HG03520 (cell line): ENCODE measurements around the gene CCDC167.

Experiments used
- ATAC-seq: cut with Tn5 transposase; IDR thresholded peaks from one replicate; pipeline ENCODE4 v1.9.1; 2021; ENCODE audit warnings: mild to moderate bottlenecking, moderate library complexity; ENCODE audit not compliant: unreplicated experiment

CCDC167 gene

GRCh38 chr6:37499433-37500293, at the start of gene CCDC167:
Gene CCDC167 (minus strand): TSS chr6:37499893. CDS start chr6:37499863, 30 bp downstream.
- ATAC-seq: peak; percentile 77

- no peak for ATAC-seq
These were observed 49.5 kb upstream of the CCDC167 start for GRCh38 chr6:37549154-37549553.

- no peak for ATAC-seq
These were observed 48.5 kb upstream of the CCDC167 start for GRCh38 chr6:37548067-37548674.

- ATAC-seq: no peak
These were observed 47.9 kb upstream of the CCDC167 start for GRCh38 chr6:37547564-37548061.

- ATAC-seq: no peak
These were observed 46.6 kb upstream of the CCDC167 start for GRCh38 chr6:37546141-37546871.

- no peak for ATAC-seq
These were observed 44.8 kb upstream of the CCDC167 start for GRCh38 chr6:37544530-37544929.

- ATAC-seq: no peak
These were observed 43.7 kb upstream of the CCDC167 start for GRCh38 chr6:37543361-37543760.

GRCh38 chr6:37541346-37541745, 41.7 kb upstream of the CCDC167 start:
- ATAC-seq: no peak

GRCh38 chr6:37540390-37540789, 40.7 kb upstream of the CCDC167 start:
- ATAC-seq: no peak

GRCh38 chr6:37540029-37540352, 40.3 kb upstream of the CCDC167 start:
- ATAC-seq: no peak

- ATAC-seq: no peak
These were observed 39.7 kb upstream of the CCDC167 start for GRCh38 chr6:37539171-37540028.

- no peak for ATAC-seq
These were observed 38.4 kb upstream of the CCDC167 start for GRCh38 chr6:37538107-37538506.

- no peak for ATAC-seq
These were observed 37.9 kb upstream of the CCDC167 start for GRCh38 chr6:37537548-37537947.

GRCh38 chr6:37536491-37537190, 36.9 kb upstream of the CCDC167 start:
- no peak for ATAC-seq

GRCh38 chr6:37535759-37536490, 36.2 kb upstream of the CCDC167 start:
- no peak for ATAC-seq

GRCh38 chr6:37535428-37535758, 35.7 kb upstream of the CCDC167 start:
- no peak for ATAC-seq

GRCh38 chr6:37534893-37535292, 35.2 kb upstream of the CCDC167 start:
- no peak for ATAC-seq

GRCh38 chr6:37532122-37532521, 32.4 kb upstream of the CCDC167 start:
- no peak for ATAC-seq

- no peak for ATAC-seq
These were observed 31.8 kb upstream of the CCDC167 start for GRCh38 chr6:37531437-37532036.
